Naive thymus-derived CD4-positive, alpha-beta T cell (primary cell): ENCODE data around the gene SHISA5. TPM values are rescaled to one million over a fixed set of nuclear protein-coding genes. Genes with fewer than 3 reads are reported as not detected.

ENCODE experiments used
- ATAC-seq: fragments of 150-1000 bp; cut with Tn5 transposase; 2 replicates; pipeline ENCODE4 v1.10.0; 2021; ENCODE audit warnings: mild to moderate bottlenecking, moderate library complexity
- CTCF ChIA-PET: fragments of 350-600 bp; sonication (Branson Sonifier 250); formaldehyde crosslinking; loops from one replicate; lab custom pipeline; 2021; ENCODE audit warnings: antibody characterized with exemption; lab: Charles Lee
- POLR2A ChIA-PET: fragments of 350-600 bp; sonication (Branson Sonifier 250); formaldehyde crosslinking; loops from one replicate; lab custom pipeline; 2021; ENCODE audit warnings: antibody characterized with exemption, inconsistent platforms; lab: Charles Lee
- DNase-seq, 9 donors: peaks; one replicate each; pipeline versions ENCODE4 v3.0.0 to v3.0.0-alpha.2; 2020 to 2022; ENCODE audit warnings: mixed read lengths in 1 of 9
- H3K27ac ChIP-seq: one replicate; pipeline ENCODE4 v1.7.0; 2013; ENCODE audit warnings: mild to moderate bottlenecking, low read depth, low read length, moderate library complexity
- H3K27me3 ChIP-seq, 2 donors: one replicate each; pipeline ENCODE4 v1.7.0; 2013; ENCODE audit warnings: low read length in 2 of 2, mild to moderate bottlenecking in 2 of 2, moderate library complexity in 2 of 2; ENCODE audit not compliant: control insufficient read depth in 2 of 2, insufficient read depth in 2 of 2
- H3K36me3 ChIP-seq, 3 experiments: 1 replicate in 2 of 3; 2 replicates in 1 of 3; pipeline ENCODE4 v1.7.0; 2013; ENCODE audit warnings: low read length in 3 of 3, mild to moderate bottlenecking in 3 of 3, moderate library complexity in 1 of 3; ENCODE audit not compliant: insufficient read depth in 3 of 3, control insufficient read depth in 2 of 3
- H3K4me1 ChIP-seq, 2 donors: one replicate each; pipeline ENCODE4 v1.7.0; 2013; ENCODE audit warnings: low read length in 2 of 2, mild to moderate bottlenecking in 2 of 2, moderate library complexity in 1 of 2; ENCODE audit not compliant: control insufficient read depth in 2 of 2, insufficient read depth in 2 of 2
- H3K4me3 ChIP-seq: 2 replicates; pipeline ENCODE4 v1.7.0; 2013; ENCODE audit warnings: mild to moderate bottlenecking, low read length
- H3K9me3 ChIP-seq, 3 experiments: 1 replicate in 2 of 3; 2 replicates in 1 of 3; pipeline ENCODE4 v1.7.0; 2013; ENCODE audit warnings: low read length in 3 of 3; ENCODE audit not compliant: control insufficient read depth in 2 of 3
- H3K27ac Mint-ChIP-seq, 9 donors: one replicate each; pipeline ENCODE4 v1.8.0; 2020 to 2022; ENCODE audit warnings: mixed read lengths in 9 of 9, mild to moderate bottlenecking in 8 of 9, moderate library complexity in 5 of 9, inconsistent platforms in 2 of 9
- H3K27me3 Mint-ChIP-seq, 5 donors: one replicate each; pipeline ENCODE4 v1.8.0; 2021 to 2022; ENCODE audit warnings: mixed read lengths in 5 of 5, mild to moderate bottlenecking in 1 of 5
- H3K36me3 Mint-ChIP-seq, 5 donors: one replicate each; pipeline ENCODE4 v1.8.0; 2020 to 2022; ENCODE audit warnings: mixed read lengths in 5 of 5, mild to moderate bottlenecking in 3 of 5, inconsistent platforms in 1 of 5
- H3K4me1 Mint-ChIP-seq, 7 donors: one replicate each; pipeline ENCODE4 v1.8.0; 2020 to 2022; ENCODE audit warnings: mixed read lengths in 7 of 7, mild to moderate bottlenecking in 3 of 7, inconsistent platforms in 1 of 7
- H3K4me3 Mint-ChIP-seq, 10 donors: one replicate each; pipeline ENCODE4 v1.8.0; 2020 to 2022; ENCODE audit warnings: mild to moderate bottlenecking in 10 of 10, mixed read lengths in 10 of 10, moderate library complexity in 6 of 10, inconsistent platforms in 2 of 10
- H3K9me3 Mint-ChIP-seq, 11 donors: one replicate each; pipeline ENCODE4 v1.8.0; 2020 to 2022; ENCODE audit warnings: mixed read lengths in 11 of 11, mild to moderate bottlenecking in 4 of 11, inconsistent platforms in 1 of 11, moderate library complexity in 1 of 11
- intact Hi-C, 2 donors: fragments of 100-400 bp; cut with micrococcal nuclease; formaldehyde crosslinking; loops; one replicate each; pipeline ENCODE4 v1.15.1; 2023
- polyA plus RNA-seq, 2 donors: library from polyadenylated mRNA; unstranded; fragments of 300-500 nt; fragmentation: Illumina TruSeq; gene quantifications; one replicate each; pipeline ENCODE4 v1.2.3, GENCODE V29; 2021
- total RNA-seq, 6 experiments: library from RNA in 5 of 6; stranded (reverse) in 5 of 6; gene quantifications; 1 replicate in 5 of 6; 2 replicates in 1 of 6; pipeline ENCODE4 v1.2.3 and lab custom pipeline; 2021 to 2026

Gene SHISA5
- total and polyA plus RNA-seq, 7 experiments from 2014 or later, result 147 to 383 (median 191) TPM

DNA sequence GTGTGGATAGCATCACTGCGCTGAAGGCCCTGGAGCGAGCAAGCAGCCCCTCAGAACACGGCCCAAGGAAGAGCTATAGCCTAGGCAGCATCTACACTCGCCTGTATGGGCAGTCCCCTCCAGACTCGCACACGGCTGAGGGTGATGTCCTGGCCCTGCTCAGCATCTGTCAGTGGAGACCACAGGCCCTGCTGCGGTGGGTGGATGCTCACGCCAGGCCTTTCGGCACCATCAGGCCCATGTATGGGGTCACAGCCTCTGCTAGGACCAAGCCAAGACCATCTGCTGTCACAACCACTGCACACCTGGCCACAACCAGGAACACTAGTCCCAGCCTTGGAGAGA, 36.9 kb downstream of the SHISA5 start:
- ATAC-seq, result no peak
- H3K36me3 Mint-ChIP-seq, result peaks cover 0 to 41% (median 10%) of the 10 kb centered on the region in 5 donors
- intact Hi-C loops, result loop anchor here in 1 of 2 donors (2.0 to 5.0 kb wide), 2 partner anchors 66 to 80 kb away; no protein-coding TSS in a partner anchor
- no peaks in the 10 kb centered on the region for H3K9me3 ChIP-seq
- no peak for DNase-seq
- H3K27ac Mint-ChIP-seq, result peak overlapping the region; percentile 89 to 99 (median 95)
- H3K4me3 Mint-ChIP-seq, result peak overlapping the region; percentile 87 to 98 (median 91)
- peaks cover 0 to 34% (median 5%) of the 10 kb centered on the region in 3 experiments for H3K36me3 ChIP-seq
- H3K4me1 Mint-ChIP-seq, result peaks cover 22 to 62% (median 53%) of the 10 kb centered on the region in 7 donors
- H3K27me3 ChIP-seq, result no peaks in the 10 kb centered on the region
- peak overlapping the region; percentile 95 for H3K27ac ChIP-seq
- POLR2A ChIA-PET, result interaction anchor here (0.6 to 3.3 kb wide), 14 partner anchors 10 to 90 kb away, joined by 3 to 29 read pairs (median 9); partner anchors contain the start of genes ATRIP, CCDC51, PFKFB4 and SHISA5
- peak overlapping the region; percentile 87 for H3K4me3 ChIP-seq
- H3K27me3 Mint-ChIP-seq, result no peaks in the 10 kb centered on the region
- H3K9me3 Mint-ChIP-seq, result no peaks in the 10 kb centered on the region
- CTCF ChIA-PET, result interaction anchor here (0.6 to 2.2 kb wide), 8 partner anchors 11 to 81 kb away, joined by 3 to 11 read pairs (median 3); partner anchors contain the start of genes CCDC51 and TMA7
- H3K4me1 ChIP-seq, result peaks cover 54 to 58% of the 10 kb centered on the region in 2 donors

DNA sequence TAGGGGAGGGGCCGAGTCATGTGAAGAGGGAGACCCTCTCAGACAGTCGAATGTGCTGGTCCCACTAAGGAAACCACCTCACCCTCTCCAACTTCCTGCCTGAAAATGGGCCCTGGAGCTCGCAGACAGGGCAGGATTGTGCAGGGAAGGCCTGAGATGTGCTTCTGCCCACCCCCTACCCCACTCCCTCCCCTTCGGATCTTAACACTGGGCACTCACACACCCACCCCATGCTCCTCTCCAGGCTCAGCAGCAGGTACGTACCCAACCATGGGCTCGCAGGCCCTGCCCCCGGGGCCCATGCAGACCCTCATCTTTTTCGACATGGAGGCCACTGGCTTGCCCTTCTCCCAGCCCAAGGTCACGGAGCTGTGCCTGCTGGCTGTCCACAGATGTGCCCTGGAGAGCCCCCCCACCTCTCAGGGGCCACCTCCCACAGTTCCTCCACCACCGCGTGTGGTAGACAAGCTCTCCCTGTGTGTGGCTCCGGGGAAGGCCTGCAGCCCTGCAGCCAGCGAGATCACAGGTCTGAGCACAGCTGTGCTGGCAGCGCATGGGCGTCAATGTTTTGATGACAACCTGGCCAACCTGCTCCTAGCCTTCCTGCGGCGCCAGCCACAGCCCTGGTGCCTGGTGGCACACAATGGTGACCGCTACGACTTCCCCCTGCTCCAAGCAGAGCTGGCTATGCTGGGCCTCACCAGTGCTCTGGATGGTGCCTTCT, 37.4 kb downstream of the SHISA5 start:
- POLR2A ChIA-PET, result interaction anchor here (0.6 to 3.3 kb wide), 16 partner anchors 8 to 694 kb away, joined by 3 to 29 read pairs (median 6); partner anchors contain the start of genes ATRIP, CCDC51, PFKFB4 and SHISA5
- H3K4me1 Mint-ChIP-seq, result peaks cover 22 to 62% (median 53%) of the 10 kb centered on the region in 7 donors
- peaks cover 0 to 41% (median 10%) of the 10 kb centered on the region in 5 donors for H3K36me3 Mint-ChIP-seq
- H3K9me3 ChIP-seq, result no peaks in the 10 kb centered on the region
- peak; percentile 28 for ATAC-seq
- peak overlapping the region; percentile 95 for H3K27ac ChIP-seq
- CTCF ChIA-PET, result interaction anchor here (0.6 to 2.2 kb wide), 8 partner anchors 11 to 81 kb away, joined by 3 to 11 read pairs (median 3); partner anchors contain the start of genes CCDC51 and TMA7
- peak overlapping the region; percentile 87 for H3K4me3 ChIP-seq
- peak in 3 of 9 donors; percentile 26 to 47 (median 27) for DNase-seq
- no peaks in the 10 kb centered on the region for H3K27me3 ChIP-seq
- H3K27ac Mint-ChIP-seq, result peak overlapping the region; percentile 89 to 99 (median 95)
- peak overlapping the region; percentile 87 to 98 (median 91) for H3K4me3 Mint-ChIP-seq
- H3K9me3 Mint-ChIP-seq, result no peaks in the 10 kb centered on the region
- intact Hi-C loops, result loop anchor here (1.0 to 5.0 kb wide), 7 partner anchors 13 to 82 kb away; partner anchors contain the start of genes ATRIP (in 1 of the 2), CCDC51 (in 1 of the 2) and TMA7 (in 1 of the 2)
- peaks cover 49 to 58% of the 10 kb centered on the region in 2 donors for H3K4me1 ChIP-seq
- H3K36me3 ChIP-seq, result peaks cover 0 to 35% (median 5%) of the 10 kb centered on the region in 3 experiments
- no peaks in the 10 kb centered on the region for H3K27me3 Mint-ChIP-seq

DNA sequence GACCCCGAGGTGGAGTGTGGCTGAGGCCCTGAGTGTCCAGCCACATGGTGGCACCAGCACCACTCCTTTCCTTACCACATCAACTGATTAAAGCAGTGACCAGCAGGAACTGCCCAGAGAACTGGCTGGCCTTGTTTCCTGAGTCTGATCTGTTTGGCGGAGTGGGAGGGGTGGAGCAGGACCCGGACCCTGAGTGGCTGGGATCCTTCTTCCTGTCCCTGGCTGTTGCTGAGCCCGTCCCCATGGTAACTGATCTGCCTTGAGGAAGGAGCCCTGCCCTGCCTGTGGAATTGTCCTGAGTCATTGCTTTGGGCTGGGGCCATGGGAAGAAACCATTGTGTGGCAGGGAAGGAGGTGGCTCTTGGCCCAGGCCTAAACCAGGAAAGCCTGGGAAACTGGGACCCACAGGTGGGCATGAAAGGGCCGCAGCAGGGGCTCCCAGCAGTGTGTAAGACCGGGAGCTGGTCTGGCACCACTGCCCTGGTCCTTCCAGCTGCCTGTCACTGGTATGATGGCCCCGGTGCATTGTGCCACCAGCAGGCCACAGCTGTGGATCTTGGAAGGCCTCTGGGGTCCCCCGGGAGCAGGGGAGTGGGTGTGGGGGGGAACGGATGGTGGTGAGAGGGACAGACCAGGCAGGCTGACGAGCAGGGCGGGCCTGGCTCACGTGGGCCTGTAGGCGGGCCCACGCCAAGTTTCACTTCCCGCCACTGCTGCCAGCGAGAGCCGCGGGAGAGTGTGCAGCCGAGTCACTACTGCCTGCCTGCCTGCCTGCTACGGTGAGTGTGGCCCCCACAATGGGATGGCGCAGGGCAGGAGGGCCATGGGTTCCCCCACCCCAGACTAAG, 38.2 kb downstream of the SHISA5 start:
- intact Hi-C loops, result loop anchor here (1.0 to 5.0 kb wide), 7 partner anchors 14 to 83 kb away; partner anchors contain the start of genes ATRIP (in 1 of the 2), CCDC51 (in 1 of the 2) and TMA7 (in 1 of the 2)
- no peaks in the 10 kb centered on the region for H3K27me3 Mint-ChIP-seq
- Histone ChIP-seq H3K27ac (peak overlapping the region; percentile 95), H3K4me1 (peaks cover 41 to 53% of the 10 kb centered on the region in 2 donors), H3K27me3 (no peaks in the 10 kb centered on the region), H3K4me3 (peak overlapping the region; percentile 87), H3K36me3 (peaks cover 0 to 43% (median 5%) of the 10 kb centered on the region in 3 experiments), H3K9me3 (no peaks in the 10 kb centered on the region)
- ChIA-PET CTCF (interaction anchor here (0.6 to 2.2 kb wide), 5 partner anchors 14 to 77 kb away, joined by 3 to 11 read pairs (median 5); no protein-coding TSS in a partner anchor), POLR2A (interaction anchor here (0.5 to 3.3 kb wide), 16 partner anchors 9 to 251 kb away, joined by 3 to 29 read pairs (median 6); partner anchors contain the start of genes ATRIP, CCDC51, IP6K2 and PFKFB4)
- peaks cover 25 to 62% (median 57%) of the 10 kb centered on the region in 7 donors for H3K4me1 Mint-ChIP-seq
- no peaks in the 10 kb centered on the region for H3K9me3 Mint-ChIP-seq
- peak overlapping the region; percentile 87 to 98 (median 91) for H3K4me3 Mint-ChIP-seq
- ATAC-seq (peak; percentile 91), DNase-seq (peak; percentile 64 to 84 (median 76))
- H3K36me3 Mint-ChIP-seq, result peaks cover 0 to 41% (median 10%) of the 10 kb centered on the region in 5 donors
- H3K27ac Mint-ChIP-seq, result peak overlapping the region; percentile 89 to 99 (median 95)

- peaks cover 26 to 59% (median 53%) of the 10 kb centered on the region in 7 donors for H3K4me1 Mint-ChIP-seq
Measured at GRCh38 chr3:48465237-48465530, 38.8 kb downstream of the SHISA5 start.

DNA sequence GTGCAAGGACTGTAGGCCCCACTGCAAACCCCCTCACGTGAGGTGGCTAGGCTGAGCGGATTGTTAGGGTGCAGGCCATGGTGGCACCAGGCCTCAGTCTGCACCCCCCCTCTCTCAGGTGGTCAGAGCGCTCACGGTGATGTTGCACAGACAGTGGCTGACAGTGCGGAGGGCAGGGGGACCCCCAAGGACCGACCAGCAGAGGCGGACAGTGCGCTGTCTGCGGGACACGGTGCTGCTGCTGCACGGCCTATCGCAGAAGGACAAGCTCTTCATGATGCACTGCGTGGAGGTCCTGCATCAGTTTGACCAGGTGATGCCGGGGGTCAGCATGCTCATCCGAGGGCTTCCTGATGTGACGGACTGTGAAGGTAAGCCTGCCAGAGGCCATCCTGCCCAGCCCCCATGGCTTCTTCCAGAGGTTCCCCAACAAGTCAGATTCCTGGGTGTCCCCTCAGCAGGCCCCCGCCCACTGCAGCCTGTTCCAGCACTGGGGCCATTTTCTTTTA, 39.2 kb downstream of the SHISA5 start:
- H3K27ac ChIP-seq, result peak overlapping the region; percentile 95
- POLR2A ChIA-PET, result interaction anchor here (0.6 to 2.5 kb wide), 4 partner anchors 19 to 27 kb away, joined by 3 to 13 read pairs (median 4); partner anchors contain the start of gene ATRIP
- H3K27me3 ChIP-seq, result no peaks in the 10 kb centered on the region
- peaks cover 31 to 43% of the 10 kb centered on the region in 2 donors for H3K4me1 ChIP-seq
- Mint-ChIP-seq H3K27ac (peak overlapping the region in 7 of 9 donors; percentile 89 to 99 (median 95)), H3K4me3 (peak overlapping the region in 6 of 10 donors; percentile 7 to 94 (median 90)), H3K9me3 (no peaks in the 10 kb centered on the region), H3K4me1 (peaks cover 22 to 55% (median 49%) of the 10 kb centered on the region in 7 donors), H3K36me3 (peaks cover 0 to 38% (median 7%) of the 10 kb centered on the region in 5 donors), H3K27me3 (no peaks in the 10 kb centered on the region)
- intact Hi-C loops, result loop anchor here in 1 of 2 donors (5.0 kb wide), 1 partner anchor 83 kb away; no protein-coding TSS in a partner anchor
- peaks cover 5 to 47% (median 7%) of the 10 kb centered on the region in 3 experiments for H3K36me3 ChIP-seq
- CTCF ChIA-PET, result interaction anchor here (0.8 to 2.2 kb wide), 4 partner anchors 9 to 29 kb away, joined by 3 to 11 read pairs (median 7); no protein-coding TSS in a partner anchor
- no peak for ATAC-seq
- H3K4me3 ChIP-seq, result no peak overlapping the region
- H3K9me3 ChIP-seq, result no peaks in the 10 kb centered on the region
- no peak for DNase-seq

More at GRCh38 chr3:48465237-48465530, 38.8 kb downstream of the SHISA5 start:
- H3K9me3 ChIP-seq, result no peaks in the 10 kb centered on the region
- H3K4me3 ChIP-seq, result no peak overlapping the region
- no peaks in the 10 kb centered on the region for H3K27me3 ChIP-seq
- H3K36me3 Mint-ChIP-seq, result peaks cover 0 to 41% (median 10%) of the 10 kb centered on the region in 5 donors
- H3K27ac ChIP-seq, result peak overlapping the region; percentile 95
- H3K27ac Mint-ChIP-seq, result peak overlapping the region; percentile 89 to 99 (median 95)
- intact Hi-C loops, result loop anchor here in 1 of 2 donors (5.0 kb wide), 1 partner anchor 82 kb away; no protein-coding TSS in a partner anchor
- POLR2A ChIA-PET, result interaction anchor here (0.5 to 2.5 kb wide), 6 partner anchors 9 to 223 kb away, joined by 3 to 14 read pairs (median 4); partner anchors contain the start of gene ATRIP
- DNase-seq (no peak), ATAC-seq (no peak)
- no peaks in the 10 kb centered on the region for H3K27me3 Mint-ChIP-seq
- CTCF ChIA-PET, result interaction anchor here (0.6 to 2.2 kb wide), 3 partner anchors 14 to 45 kb away, joined by 3 to 11 read pairs (median 6); no protein-coding TSS in a partner anchor
- H3K4me1 ChIP-seq, result peaks cover 35 to 47% of the 10 kb centered on the region in 2 donors
- no peaks in the 10 kb centered on the region for H3K9me3 Mint-ChIP-seq
- H3K4me3 Mint-ChIP-seq, result peak overlapping the region; percentile 87 to 98 (median 91)
- H3K36me3 ChIP-seq, result peaks cover 3 to 47% (median 5%) of the 10 kb centered on the region in 3 experiments
